ENCODE data around the gene NAA40.

DNA sequence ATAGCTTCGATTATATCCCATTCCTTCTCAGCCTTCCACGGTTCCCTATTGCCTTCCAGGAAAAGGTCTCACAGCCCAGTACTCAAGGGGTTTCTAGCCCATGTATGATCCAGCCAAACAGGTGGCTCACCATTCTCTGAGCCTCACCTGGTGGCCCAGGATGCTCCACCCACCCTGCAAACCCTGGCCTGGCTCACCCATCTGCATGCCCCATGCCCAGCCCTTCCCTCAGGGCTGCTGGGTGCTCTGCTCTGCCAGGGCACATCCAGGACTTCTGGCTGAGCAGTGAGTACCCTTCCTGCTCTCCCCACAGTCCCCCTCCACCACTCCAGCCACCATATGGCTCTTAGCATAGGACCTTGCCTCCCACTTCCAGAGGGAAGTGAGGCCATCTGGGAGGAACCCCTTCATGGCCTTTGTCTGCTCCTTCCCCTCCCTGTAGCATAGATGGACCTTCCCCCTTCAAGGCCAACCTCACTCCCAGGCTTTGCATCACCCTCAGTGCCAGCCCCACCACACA, 16.1 kb upstream of the NAA40 start:
- TF ChIP-seq POLR2A (IDR thresholded peaks at IDR 0.05) = no peak
- TF ChIP-seq CTCF (IDR thresholded peaks at IDR 0.05) = no peak
